ENCODE data around the gene NCKAP5. TPM values are rescaled to one million over a fixed set of nuclear protein-coding genes. Genes with fewer than 3 reads are reported as not detected.

NCKAP5 gene
- total and polyA plus RNA-seq, 2 of the 13 experiments (the other 11 are each of a cell fraction or from before 2014, with no cell fraction given) = 0.01 TPM; not detected in 1

DNA sequence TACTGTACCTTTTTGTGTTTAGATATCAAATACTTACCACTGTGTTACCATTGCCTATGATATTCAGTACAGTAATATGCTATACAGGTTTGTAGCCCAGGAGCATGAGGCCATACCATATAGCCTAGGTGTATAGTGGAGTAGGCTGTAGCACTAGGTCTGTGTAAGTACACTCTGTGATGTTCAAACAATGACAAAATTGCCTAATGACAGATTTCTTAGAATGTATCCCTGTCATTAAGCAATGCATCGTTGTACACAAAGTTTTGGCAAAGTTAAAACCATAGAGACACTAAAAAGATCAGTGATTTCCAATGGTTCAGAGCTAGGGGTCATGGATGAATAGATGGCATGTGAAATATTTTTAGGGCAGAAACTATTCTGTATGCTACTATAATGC lies 415.5 kb downstream of the NCKAP5 start:
- no TSS peak for BruUV-seq (replicated peaks)
- ChIA-PET CTCF (ENCODE audit: low intra/inter-chr PET ratio, low total read pairs) (no interaction called here), POLR2A (no interaction called here)
- in situ Hi-C loops (cut with HindIII; ENCODE audit: extremely low pct_ligation_motif_present, low pct_unique_long_range_greater_than_20kb) (loop anchor here (25.0 kb wide), 1 partner anchor 490 kb away; the partner anchor contains the start of gene LYPD1), intact Hi-C loops (cut with micrococcal nuclease; ENCODE audit: unreplicated experiment) (no loop called here)
- Histone ChIP-seq H3K4me1 (ENCODE audit: insufficient read depth, low read length) (peaks cover 5% of the 10 kb centered on the region), H2AFZ (ENCODE audit: low read length) (no peak overlapping the region), H3K4me3 (replicated peaks in 1 of 3; ENCODE audit: insufficient read depth in 1 of 3, low read depth in 2 of 3, low read length in 3 of 3) (no peak overlapping the region), H3K4me2 (ENCODE audit: low read depth, low read length) (no peak overlapping the region), H3K27ac (ENCODE audit: extremely low read length, insufficient read depth, low read length) (no peak overlapping the region), H3K9me3 (ENCODE audit: low read length) (peaks cover 46% of the 10 kb centered on the region), H3K9ac (ENCODE audit: insufficient read depth, low read depth, low read length) (no peak overlapping the region), H3K36me3 (replicated peaks in 1 of 2; ENCODE audit: control insufficient read depth in 1 of 2, insufficient read depth in 2 of 2, low read length in 2 of 2) (no peaks in the 10 kb centered on the region), H3K27me3 (ENCODE audit: control insufficient read depth in 1 of 2, insufficient read depth in 2 of 2, low read length in 2 of 2) (no peaks in the 10 kb centered on the region), H3K79me2 (ENCODE audit: insufficient read depth, low read length) (no peaks in the 10 kb centered on the region), H4K20me1 (ENCODE audit: insufficient read depth, low read length) (no peaks in the 10 kb centered on the region)
- FAIRE-seq (no peak), DNase-seq (ENCODE audit: low spot score) (no peak), ATAC-seq (no peak)
- WGBS (ENCODE audit: low lambda C conversion rate) = 2% methylated on average over 1 of the region's 1 CpG
- TF ChIP-seq SALL1 (CRISPR knock-in tag; IDR thresholded peaks at IDR 0.05) (no peak), ZNF780A (CRISPR knock-in tag; IDR thresholded peaks at IDR 0.05) (no peak), ZMYM3 (CRISPR knock-in tag; IDR thresholded peaks at IDR 0.05) (no peak), KDM6A (CRISPR knock-in tag; IDR thresholded peaks at IDR 0.05; ENCODE audit: low read depth) (no peak), ZNF530 (CRISPR knock-in tag; IDR thresholded peaks at IDR 0.05; ENCODE audit: low read depth) (no peak)
- TF ChIP-seq, protein P1, sequence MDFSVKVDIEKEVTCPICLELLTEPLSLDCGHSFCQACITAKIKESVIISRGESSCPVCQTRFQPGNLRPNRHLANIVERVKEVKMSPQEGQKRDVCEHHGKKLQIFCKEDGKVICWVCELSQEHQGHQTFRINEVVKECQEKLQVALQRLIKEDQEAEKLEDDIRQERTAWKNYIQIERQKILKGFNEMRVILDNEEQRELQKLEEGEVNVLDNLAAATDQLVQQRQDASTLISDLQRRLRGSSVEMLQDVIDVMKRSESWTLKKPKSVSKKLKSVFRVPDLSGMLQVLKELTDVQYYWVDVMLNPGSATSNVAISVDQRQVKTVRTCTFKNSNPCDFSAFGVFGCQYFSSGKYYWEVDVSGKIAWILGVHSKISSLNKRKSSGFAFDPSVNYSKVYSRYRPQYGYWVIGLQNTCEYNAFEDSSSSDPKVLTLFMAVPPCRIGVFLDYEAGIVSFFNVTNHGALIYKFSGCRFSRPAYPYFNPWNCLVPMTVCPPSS (IDR thresholded peaks at IDR 0.05) = no peak

DNA sequence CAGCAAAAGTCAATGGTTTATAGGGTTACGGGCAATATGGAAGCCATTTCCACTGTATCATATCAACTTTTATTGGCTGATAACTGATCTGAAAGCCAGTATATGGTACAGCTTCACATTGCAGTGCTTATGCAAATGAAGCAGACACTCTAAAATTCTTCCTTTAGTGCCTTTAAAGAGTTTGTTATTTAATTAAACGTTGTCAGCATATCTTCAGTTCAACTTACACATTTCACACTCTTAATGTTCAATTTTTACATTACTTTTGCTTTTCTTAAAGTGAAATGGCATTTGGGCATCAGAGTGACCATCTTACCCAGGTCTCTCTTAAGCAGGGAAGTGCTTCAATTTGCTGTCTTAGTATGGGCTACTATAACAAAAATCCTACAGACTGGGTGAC lies 420.1 kb downstream of the NCKAP5 start:
- H3K4me2 ChIP-seq (ENCODE audit: low read depth, low read length) = no peak overlapping the region
- H3K27ac ChIP-seq (ENCODE audit: extremely low read length, insufficient read depth, low read length) = no peak overlapping the region
- H3K4me3 ChIP-seq (replicated peaks in 1 of 3; ENCODE audit: insufficient read depth in 1 of 3, low read depth in 2 of 3, low read length in 3 of 3) = no peak overlapping the region
- DNase-seq (ENCODE audit: low spot score) (no peak), ATAC-seq (no peak), FAIRE-seq (no peak)
- H3K79me2 ChIP-seq (ENCODE audit: insufficient read depth, low read length) = no peaks in the 10 kb centered on the region
- ChIA-PET POLR2A (no interaction called here), CTCF (ENCODE audit: low intra/inter-chr PET ratio, low total read pairs) (no interaction called here)
- H3K36me3 ChIP-seq (replicated peaks in 1 of 2; ENCODE audit: control insufficient read depth in 1 of 2, insufficient read depth in 2 of 2, low read length in 2 of 2) = no peaks in the 10 kb centered on the region
- peaks cover 19% of the 10 kb centered on the region for H3K9me3 ChIP-seq (ENCODE audit: low read length)
- no peak overlapping the region for H3K9ac ChIP-seq (ENCODE audit: insufficient read depth, low read depth, low read length)
- no peaks in the 10 kb centered on the region for H3K4me1 ChIP-seq (ENCODE audit: insufficient read depth, low read length)
- no peak overlapping the region for H2AFZ ChIP-seq (ENCODE audit: low read length)
- in situ Hi-C loops (cut with HindIII; ENCODE audit: extremely low pct_ligation_motif_present, low pct_unique_long_range_greater_than_20kb) = no loop called here
- intact Hi-C loops (cut with micrococcal nuclease; ENCODE audit: unreplicated experiment) = no loop called here
- H4K20me1 ChIP-seq (ENCODE audit: insufficient read depth, low read length) = no peaks in the 10 kb centered on the region
- 40% methylated on average over 2 of the region's 2 CpGs for WGBS (ENCODE audit: low lambda C conversion rate)
- BruUV-seq (replicated peaks) = no TSS peak
- no peak for TF ChIP-seq SALL1 (CRISPR knock-in tag; IDR thresholded peaks at IDR 0.05)
- TF ChIP-seq MAFF (IDR thresholded peaks at IDR 0.05; ENCODE audit: low read depth, low read length) = peak; percentile 59
- peak; percentile 22 to 70; a peak in 2 of 4 replicates for TF ChIP-seq MAFK (conservative IDR thresholded peaks at IDR 0.05 in 1 of 2, IDR thresholded peaks at IDR 0.05 in 1 of 2; ENCODE audit: low read length in 2 of 2)
- no peaks in the 10 kb centered on the region for H3K27me3 ChIP-seq (ENCODE audit: control insufficient read depth in 1 of 2, insufficient read depth in 2 of 2, low read length in 2 of 2)

Data from HepG2 (cell line).